ENCODE results near the gene SLC8B1.

- TF ChIP-seq, protein P1, sequence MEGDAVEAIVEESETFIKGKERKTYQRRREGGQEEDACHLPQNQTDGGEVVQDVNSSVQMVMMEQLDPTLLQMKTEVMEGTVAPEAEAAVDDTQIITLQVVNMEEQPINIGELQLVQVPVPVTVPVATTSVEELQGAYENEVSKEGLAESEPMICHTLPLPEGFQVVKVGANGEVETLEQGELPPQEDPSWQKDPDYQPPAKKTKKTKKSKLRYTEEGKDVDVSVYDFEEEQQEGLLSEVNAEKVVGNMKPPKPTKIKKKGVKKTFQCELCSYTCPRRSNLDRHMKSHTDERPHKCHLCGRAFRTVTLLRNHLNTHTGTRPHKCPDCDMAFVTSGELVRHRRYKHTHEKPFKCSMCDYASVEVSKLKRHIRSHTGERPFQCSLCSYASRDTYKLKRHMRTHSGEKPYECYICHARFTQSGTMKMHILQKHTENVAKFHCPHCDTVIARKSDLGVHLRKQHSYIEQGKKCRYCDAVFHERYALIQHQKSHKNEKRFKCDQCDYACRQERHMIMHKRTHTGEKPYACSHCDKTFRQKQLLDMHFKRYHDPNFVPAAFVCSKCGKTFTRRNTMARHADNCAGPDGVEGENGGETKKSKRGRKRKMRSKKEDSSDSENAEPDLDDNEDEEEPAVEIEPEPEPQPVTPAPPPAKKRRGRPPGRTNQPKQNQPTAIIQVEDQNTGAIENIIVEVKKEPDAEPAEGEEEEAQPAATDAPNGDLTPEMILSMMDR (IDR thresholded peaks at IDR 0.05), result no peak
- no peak for TF ChIP-seq POLR2A (IDR thresholded peaks at IDR 0.05)
Observed at GRCh38 chr12:113333418-113333750, 1.5 kb downstream of the SLC8B1 start.
